MCF 10A (cell line): Measurements from ENCODE around the gene COL4A1. TPM values are rescaled to one million over a fixed set of nuclear protein-coding genes. Genes with fewer than 3 reads are reported as not detected.

Experiments
- BruUV-seq: library from RNA; stranded (reverse); fragments of 400-500 nt; replicated peaks from 2 replicates; lab custom pipeline; 2021; lab: Mats Ljungman, UMichigan
- CTCF ChIA-PET: fragments of 300-600 bp; sonication (Branson Sonifier 250); formaldehyde crosslinking; extraction: SDS; loops from one replicate; lab custom pipeline; 2021; ENCODE audit warnings: antibody characterized with exemption, inconsistent platforms; lab: Yijun Ruan, JAX
- POLR2A ChIA-PET: fragments of 300-600, 350-650 bp; sonication (Branson Sonifier 250); formaldehyde crosslinking; extraction: SDS; loops from one replicate; lab custom pipeline; 2020; ENCODE audit warnings: antibody characterized with exemption, inconsistent platforms; lab: Yijun Ruan, JAX
- DNase-seq: peaks from one replicate; pipeline ENCODE4 v3.0.0-alpha.2; 2018; ENCODE audit not compliant: unreplicated experiment
- H3K27ac Mint-ChIP-seq: one replicate; pipeline ENCODE4 v1.8.0; 2022; ENCODE audit warnings: mild to moderate bottlenecking, low read depth, mixed read lengths; ENCODE audit not compliant: unreplicated experiment
- H3K27me3 Mint-ChIP-seq: one replicate; pipeline ENCODE4 v1.8.0; 2022; ENCODE audit warnings: mixed read lengths; ENCODE audit not compliant: insufficient read depth, unreplicated experiment
- H3K36me3 Mint-ChIP-seq: one replicate; pipeline ENCODE4 v1.8.0; 2022; ENCODE audit warnings: mild to moderate bottlenecking, moderate library complexity, mixed read lengths; ENCODE audit not compliant: insufficient read depth, unreplicated experiment
- H3K4me1 Mint-ChIP-seq: one replicate; pipeline ENCODE4 v1.8.0; 2022; ENCODE audit warnings: mixed read lengths; ENCODE audit not compliant: insufficient read depth, unreplicated experiment
- H3K4me3 Mint-ChIP-seq: one replicate; pipeline ENCODE4 v1.8.0; 2022; ENCODE audit warnings: mild to moderate bottlenecking, moderate library complexity, mixed read lengths; ENCODE audit not compliant: unreplicated experiment
- H3K9me3 Mint-ChIP-seq: one replicate; pipeline ENCODE4 v1.8.0; 2022; ENCODE audit warnings: mixed read lengths; ENCODE audit not compliant: unreplicated experiment
- CTCF ChIP-seq: fragments of 200-600 bp; IDR thresholded peaks from one replicate; pipeline ENCODE4 v1.8.0; 2022; ENCODE audit warnings: antibody characterized with exemption, mild to moderate bottlenecking; ENCODE audit not compliant: unreplicated experiment
- intact Hi-C: fragments of 100-400 bp; cut with micrococcal nuclease; formaldehyde crosslinking; loops from 2 replicates; pipeline ENCODE4 v1.14.1; 2022
- total RNA-seq: library from RNA; stranded (reverse); gene quantifications from 2 replicates; pipeline ENCODE4 v1.2.3, GENCODE V29; 2022

COL4A1 gene
- total RNA-seq, 1 experiment from 2014 or later: 42.1 TPM

- H3K9me3 Mint-ChIP-seq: no peaks in the 10 kb centered on the region
- no peak overlapping the region for H3K4me3 Mint-ChIP-seq
- no peaks in the 10 kb centered on the region for H3K36me3 Mint-ChIP-seq
- no peaks in the 10 kb centered on the region for H3K27me3 Mint-ChIP-seq
- no peaks in the 10 kb centered on the region for H3K4me1 Mint-ChIP-seq
- BruUV-seq: no TSS peak
- CTCF ChIA-PET: interaction anchor here (0.6 kb wide), 1 partner anchor 1122 kb away, joined by 4 read pairs; no protein-coding TSS in a partner anchor
- POLR2A ChIA-PET: no interaction called here
- intact Hi-C loops: no loop called here
- no peak for DNase-seq
- no peak overlapping the region for H3K27ac Mint-ChIP-seq
- no peak for TF ChIP-seq CTCF
Measured at GRCh38 chr13:110244071-110244830, 62.7 kb downstream of the COL4A1 start.

DNA sequence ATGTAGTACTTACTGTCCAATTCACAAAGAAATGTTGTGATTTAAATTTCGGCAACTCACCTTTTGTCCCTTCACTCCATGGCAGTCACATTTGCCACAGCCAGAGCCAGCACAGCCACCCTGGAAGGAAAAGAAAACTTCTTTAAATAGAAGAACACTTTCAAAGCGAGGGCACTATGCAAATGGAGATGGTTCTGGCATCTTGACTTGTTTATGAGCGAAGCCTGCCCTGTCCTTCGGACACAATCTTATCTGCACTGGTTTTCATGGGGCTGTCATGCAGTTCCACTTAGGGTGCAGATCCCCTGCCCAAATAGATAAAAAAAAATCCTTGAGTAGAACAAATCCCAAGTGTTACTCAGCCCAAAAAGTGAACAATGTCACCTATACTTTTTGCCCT, 64.3 kb downstream of the COL4A1 start:
- Mint-ChIP-seq H3K36me3 (no peaks in the 10 kb centered on the region), H3K4me1 (no peaks in the 10 kb centered on the region), H3K27me3 (no peaks in the 10 kb centered on the region), H3K27ac (no peak overlapping the region), H3K4me3 (no peak overlapping the region), H3K9me3 (no peaks in the 10 kb centered on the region)
- intact Hi-C loops: no loop called here
- DNase-seq: no peak
- BruUV-seq: no TSS peak
- ChIA-PET CTCF (interaction anchor here (0.6 to 1.0 kb wide), 2 partner anchors 21 to 31 kb away, joined by 3 to 4 read pairs; no protein-coding TSS in a partner anchor), POLR2A (no interaction called here)
- TF ChIP-seq CTCF: no peak

DNA sequence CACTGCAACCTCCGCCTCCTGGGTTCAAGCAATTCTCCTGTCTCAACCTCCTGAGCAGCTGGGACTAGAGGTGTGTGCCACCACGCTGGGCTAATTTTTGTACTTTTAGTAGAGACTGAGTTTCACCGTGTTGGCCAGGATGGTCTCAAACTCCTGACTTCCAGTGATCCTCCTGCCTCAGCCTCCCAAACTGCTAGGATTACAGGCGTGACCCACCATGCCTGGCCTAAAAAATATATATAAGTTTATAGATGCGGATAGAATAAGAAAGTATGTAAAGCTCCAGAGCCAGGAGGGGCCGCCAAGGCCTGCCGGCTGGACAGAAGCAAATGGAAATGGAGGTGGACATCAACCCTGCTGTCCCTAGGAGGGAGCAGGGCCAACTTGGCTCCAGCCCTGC, 66.0 kb downstream of the COL4A1 start:
- Mint-ChIP-seq H3K4me1 (no peaks in the 10 kb centered on the region), H3K36me3 (no peaks in the 10 kb centered on the region), H3K4me3 (no peak overlapping the region), H3K27me3 (no peaks in the 10 kb centered on the region), H3K9me3 (no peaks in the 10 kb centered on the region), H3K27ac (no peak overlapping the region)
- ChIA-PET CTCF (no interaction called here), POLR2A (no interaction called here)
- no TSS peak for BruUV-seq
- DNase-seq: no peak
- TF ChIP-seq CTCF: no peak
- intact Hi-C loops: no loop called here

- no peak for TF ChIP-seq CTCF
- BruUV-seq: no TSS peak
- Mint-ChIP-seq H3K27me3 (no peaks in the 10 kb centered on the region), H3K4me3 (no peak overlapping the region), H3K36me3 (no peaks in the 10 kb centered on the region), H3K9me3 (no peaks in the 10 kb centered on the region), H3K4me1 (no peaks in the 10 kb centered on the region), H3K27ac (no peak overlapping the region)
- DNase-seq: no peak
- POLR2A ChIA-PET: no interaction called here
- CTCF ChIA-PET: interaction anchor here (0.8 kb wide), 1 partner anchor 204 kb away, joined by 3 read pairs; no protein-coding TSS in a partner anchor
- intact Hi-C loops: no loop called here
Measured at GRCh38 chr13:110240352-110240751, 66.6 kb downstream of the COL4A1 start.
